GM19452 (cell line): ENCODE measurements around the gene MIB1.

Experiments used
- ATAC-seq: cut with Tn5 transposase; IDR thresholded peaks from one replicate; pipeline ENCODE4 v1.9.1; 2021; ENCODE audit not compliant: unreplicated experiment

The MIB1 gene

GRCh38 chr18:21809725-21810124 lies 69.1 kb downstream of the MIB1 start:
- ATAC-seq: no peak

DNA sequence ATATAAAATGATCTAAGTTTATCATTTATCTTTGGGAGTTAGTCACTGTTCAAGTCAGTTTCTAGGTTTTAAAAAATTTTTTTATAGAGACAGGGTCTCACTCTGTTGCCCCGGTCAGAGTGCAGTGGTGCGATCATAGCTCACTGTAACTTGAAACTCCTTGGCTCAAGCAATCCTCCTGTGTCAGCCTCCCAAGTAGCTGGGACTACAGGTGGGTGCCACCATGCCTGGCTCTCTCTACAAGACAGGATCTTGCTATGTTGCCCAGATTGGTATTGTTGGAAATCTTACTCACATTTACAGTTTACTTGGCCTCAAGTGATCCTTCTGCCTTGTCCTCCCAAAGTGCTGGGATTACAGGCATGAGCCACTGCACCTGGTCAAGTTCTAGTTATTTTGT lies 74.5 kb downstream of the MIB1 start:
- no peak for ATAC-seq

DNA sequence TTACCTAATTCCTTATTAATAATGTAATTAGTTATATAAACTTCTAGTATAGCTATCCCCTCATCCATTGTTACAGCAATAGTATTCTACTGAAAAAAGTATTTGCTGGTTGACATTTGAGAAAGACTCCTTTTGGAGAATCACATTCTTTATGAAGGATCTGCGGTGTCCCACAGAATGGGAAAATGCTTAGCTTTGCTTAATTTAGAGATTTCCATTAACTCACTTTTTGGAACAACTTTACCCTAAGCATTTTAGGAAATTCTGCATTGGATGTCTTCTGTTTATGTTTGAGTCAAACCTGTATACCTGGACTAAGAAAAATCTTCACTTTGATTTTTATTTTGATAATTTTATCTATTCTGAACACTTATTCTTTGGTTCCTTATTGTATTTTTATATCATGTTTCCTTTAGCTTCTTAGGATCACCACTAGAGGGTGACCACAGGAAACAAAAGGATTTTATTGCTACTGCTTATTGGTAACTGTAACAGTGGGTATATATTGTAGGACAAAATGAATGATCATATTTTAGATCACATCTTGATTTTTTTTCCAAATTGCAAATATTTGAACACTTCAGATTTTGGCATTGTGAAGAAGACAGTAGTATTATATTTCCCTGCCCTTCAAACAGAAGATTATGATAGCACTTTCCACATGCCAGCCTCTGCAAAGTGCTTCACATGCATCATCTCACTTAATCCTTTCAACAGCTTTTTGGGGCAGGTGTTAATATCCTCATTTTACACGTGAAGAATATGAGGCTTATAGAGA lies 79.6 kb downstream of the MIB1 start:
- ATAC-seq: no peak

- ATAC-seq: no peak
Observed at GRCh38 chr18:21820811-21821143, 80.2 kb downstream of the MIB1 start.

DNA sequence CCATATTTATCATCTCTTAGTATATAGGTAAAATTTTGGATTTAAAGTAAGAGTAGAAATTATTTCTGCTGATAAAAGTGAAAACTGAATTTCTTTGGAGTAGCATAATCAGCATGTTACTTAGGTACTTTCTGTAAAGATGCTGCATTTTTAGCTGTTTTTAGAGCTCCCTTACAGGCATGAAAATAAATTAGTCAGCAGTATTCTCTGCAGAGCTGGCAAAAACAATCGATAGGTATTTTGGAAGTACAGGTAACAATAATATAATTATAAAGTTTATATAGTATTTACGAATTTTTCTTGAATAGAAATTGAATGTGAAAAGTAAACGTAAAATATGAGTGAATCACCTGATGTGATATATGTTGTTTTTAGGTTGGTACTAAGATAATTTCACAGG lies 83.3 kb downstream of the MIB1 start:
- no peak for ATAC-seq

DNA sequence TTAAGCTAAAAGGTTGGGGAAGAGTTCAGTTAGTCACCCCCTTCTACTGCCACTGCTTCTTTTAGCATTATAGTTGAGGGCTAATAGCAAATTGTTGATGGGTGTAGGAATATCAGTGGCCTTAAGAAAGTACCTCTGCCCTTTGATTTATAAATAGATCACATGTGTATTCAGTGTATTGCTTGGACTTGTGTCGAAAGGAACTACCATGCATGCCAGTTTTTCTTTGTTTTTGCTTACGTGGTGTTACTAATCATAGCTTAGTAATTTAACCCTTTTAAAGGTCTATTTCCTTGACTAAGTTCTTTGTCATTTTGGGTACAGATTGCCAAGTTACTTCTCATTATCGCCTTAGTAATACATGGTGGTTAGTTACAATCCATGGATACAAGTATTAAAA lies 85.6 kb downstream of the MIB1 start:
- ATAC-seq: no peak

GRCh38 chr18:21826641-21827302 lies 86.2 kb downstream of the MIB1 start:
- no peak for ATAC-seq

DNA sequence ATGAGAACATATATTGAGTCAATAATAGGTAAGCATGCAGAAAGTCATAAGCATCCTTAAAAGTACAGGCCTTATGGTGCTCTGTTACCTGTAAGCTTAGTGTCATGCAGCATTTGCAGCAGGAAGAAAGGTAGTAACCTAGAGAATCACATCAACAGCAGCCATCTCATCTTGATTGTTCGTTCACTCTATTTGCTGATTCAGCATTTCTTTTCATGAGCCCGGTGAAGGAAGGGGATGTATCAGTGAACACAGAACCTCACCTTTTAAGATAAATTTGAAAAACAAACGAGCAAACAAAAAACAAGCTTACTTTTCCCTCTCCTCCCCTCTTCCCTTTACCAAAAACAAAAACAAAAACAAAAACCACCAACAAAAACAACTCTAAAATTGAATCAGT lies 89.9 kb downstream of the MIB1 start:
- no peak for ATAC-seq

GRCh38 chr18:21831413-21831831 lies 90.8 kb downstream of the MIB1 start:
- ATAC-seq: no peak

DNA sequence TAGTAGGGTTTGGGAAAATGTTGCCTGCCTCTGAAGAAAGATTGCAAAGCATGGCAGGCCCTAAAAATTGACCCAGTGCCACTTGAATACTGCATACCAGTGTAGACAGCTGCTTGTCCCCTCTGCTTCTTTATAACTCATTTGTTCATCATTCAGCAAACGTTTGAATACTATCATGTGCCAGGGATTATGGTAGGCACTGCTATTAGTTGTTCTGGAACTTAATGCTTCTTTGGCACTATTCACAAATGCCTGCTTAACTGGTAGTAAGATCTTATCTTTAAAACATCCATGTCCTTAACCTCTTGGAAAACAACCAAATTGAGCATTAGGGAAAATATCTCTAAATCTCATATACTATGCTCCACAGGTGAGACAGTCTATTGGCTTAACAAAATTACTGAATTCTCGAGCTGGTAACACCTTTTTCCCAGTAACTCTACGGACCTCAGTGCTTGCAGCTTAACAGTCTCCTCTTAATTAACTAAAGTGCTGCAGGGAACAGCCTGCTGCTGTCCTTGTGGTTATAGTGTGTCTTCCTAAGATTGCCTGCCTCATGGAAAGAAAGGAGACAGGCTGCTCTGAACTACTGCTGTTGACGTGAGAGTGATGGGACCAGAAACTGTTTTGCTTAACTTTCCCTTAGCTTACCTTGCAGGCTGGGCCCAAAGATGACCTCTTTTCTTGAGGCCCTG lies 93.2 kb downstream of the MIB1 start:
- ATAC-seq: no peak

GRCh38 chr18:21834299-21834660 lies 93.7 kb downstream of the MIB1 start:
- no peak for ATAC-seq

GRCh38 chr18:21841570-21841969 lies 101.0 kb downstream of the MIB1 start:
- ATAC-seq: no peak

DNA sequence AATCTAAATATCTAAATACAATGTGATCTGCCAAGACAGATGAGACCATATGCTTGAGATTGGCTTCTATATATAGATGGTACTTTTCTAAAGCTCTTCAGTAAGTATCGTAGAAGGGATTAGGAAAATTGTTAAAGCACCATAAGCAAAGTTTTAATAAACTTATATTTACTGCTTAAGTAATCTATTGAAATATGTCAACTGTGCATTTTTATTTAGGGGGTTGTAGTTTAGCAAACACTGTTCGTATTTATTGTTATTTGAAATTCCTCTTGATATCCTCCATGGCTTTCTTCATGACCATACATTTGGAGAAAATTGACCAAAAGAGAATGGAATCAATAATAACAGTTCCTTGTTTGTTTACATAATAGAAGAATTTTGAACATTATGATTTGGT lies 102.7 kb downstream of the MIB1 start:
- ATAC-seq: no peak

- no peak for ATAC-seq
Observed at GRCh38 chr18:21851327-21851961, 110.9 kb downstream of the MIB1 start.

- peak; percentile 91 for ATAC-seq
Observed at GRCh38 chr18:21853016-21853415, 112.4 kb downstream of the MIB1 start.

- ATAC-seq: no peak
Observed at GRCh38 chr18:21853775-21854552, 113.4 kb downstream of the MIB1 start.

DNA sequence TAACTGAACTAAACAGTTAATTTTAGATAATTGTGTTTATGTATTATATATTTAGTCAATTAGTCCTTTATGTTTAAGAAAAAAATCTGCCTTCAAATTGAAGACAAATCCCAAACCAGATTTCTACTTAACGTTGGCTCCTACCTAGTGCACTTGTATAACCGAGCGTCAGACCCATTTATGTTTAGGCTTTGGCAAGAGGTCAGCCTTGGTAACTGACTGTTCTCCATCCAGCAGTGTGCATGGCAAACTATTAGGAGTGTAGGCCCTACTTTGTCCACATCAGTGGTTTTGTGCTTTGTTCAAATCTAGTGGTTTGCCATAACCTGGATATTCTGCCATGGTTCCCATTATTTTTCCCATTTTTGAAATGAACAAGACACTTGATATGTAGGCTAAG lies 114.8 kb downstream of the MIB1 start:
- ATAC-seq: no peak

DNA sequence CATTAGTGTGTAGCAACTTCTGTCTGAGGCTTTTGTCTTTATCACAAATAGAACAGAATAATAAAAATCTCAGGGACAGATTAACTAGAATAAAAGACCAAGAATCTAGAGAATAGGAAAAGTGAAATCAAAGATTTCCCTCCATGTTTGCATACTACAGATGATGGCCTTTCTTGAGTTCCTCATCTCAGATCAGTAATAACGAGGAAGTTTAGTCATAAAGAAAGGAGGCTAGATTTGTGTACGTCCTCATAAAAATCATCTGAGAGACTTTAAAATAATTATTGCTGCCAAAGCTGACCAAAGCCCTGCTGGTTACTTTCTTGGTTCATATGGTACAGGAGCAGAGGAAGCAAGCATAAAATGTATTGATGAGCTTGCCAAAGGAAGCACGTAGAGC lies 117.3 kb downstream of the MIB1 start:
- no peak for ATAC-seq

GRCh38 chr18:21858544-21858943 lies 118.0 kb downstream of the MIB1 start:
- ATAC-seq: no peak

- no peak for ATAC-seq
Observed at GRCh38 chr18:21864386-21864785, 123.8 kb downstream of the MIB1 start.

DNA sequence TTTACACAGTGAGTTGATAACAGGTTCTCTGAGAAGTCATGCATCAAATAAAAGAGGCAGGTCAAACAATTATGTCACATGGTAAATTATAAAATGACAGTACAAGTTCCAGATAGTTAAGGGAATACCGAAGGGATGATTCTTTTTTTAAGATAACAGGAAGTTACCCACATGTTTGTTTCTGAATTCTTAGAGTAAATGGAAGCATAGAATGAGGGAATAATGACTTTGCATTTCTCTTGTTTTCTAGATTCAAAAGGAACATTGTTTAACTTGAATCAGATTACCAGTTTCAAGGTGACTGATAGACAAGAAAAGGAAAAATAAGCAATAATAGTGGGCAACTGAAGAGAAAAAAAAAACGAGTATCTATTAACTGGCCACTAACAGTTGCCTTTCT lies 124.5 kb downstream of the MIB1 start:
- ATAC-seq: no peak
